Measurements from ENCODE around the gene PCDHA1. TPM values are rescaled to one million over a fixed set of nuclear protein-coding genes. Genes with fewer than 3 reads are reported as not detected.
"Not testable (repeated sequence)": the region's sequence is repeated elsewhere in the genome, so short reads cannot be mapped to it uniquely, and the experiment has no call there.

Gene PCDHA1
- total RNA-seq, 3 donors from 2014 or later (not counting 1 experiment from before 2014, with no cell fraction given) = not detected

- Histone ChIP-seq H3K36me3 (ENCODE audit: control insufficient read depth, insufficient read depth, low read length) (no peaks in the 10 kb centered on the region), H3K9me3 (ENCODE audit: control insufficient read depth, insufficient read depth, low read length) (peaks cover 15% of the 10 kb centered on the region), H3K4me3 (ENCODE audit: low read length) (no peak within 1 kb of the TSS), H3K4me1 (ENCODE audit: control insufficient read depth, insufficient read depth, low read length) (no peaks in the 10 kb centered on the region), H3K27ac (ENCODE audit: low read length) (no peak within 1 kb of the TSS), H3K27me3 (ENCODE audit: control insufficient read depth, insufficient read depth, low read length) (peaks cover 10% of the 10 kb centered on the region)
- 31% methylated on average over 27 of the region's 27 CpGs for WGBS (ENCODE audit: insufficient coverage)
- H3K36me3 Mint-ChIP-seq = peaks cover 20% of the 10 kb centered on the region
- intact Hi-C loops (cut with micrococcal nuclease) = no loop called here
- H3K27ac Mint-ChIP-seq = no peak within 1 kb of the TSS
- peaks cover 3 to 6% of the 10 kb centered on the region in 2 donors for H3K9me3 Mint-ChIP-seq
- no peaks in the 10 kb centered on the region for H3K4me1 Mint-ChIP-seq
- ATAC-seq (no peak), DNase-seq (no peak)
- peaks cover 11 to 19% of the 10 kb centered on the region in 2 donors for H3K27me3 Mint-ChIP-seq (ENCODE audit: low read depth in 2 of 2)
- TF ChIP-seq, protein P1, sequence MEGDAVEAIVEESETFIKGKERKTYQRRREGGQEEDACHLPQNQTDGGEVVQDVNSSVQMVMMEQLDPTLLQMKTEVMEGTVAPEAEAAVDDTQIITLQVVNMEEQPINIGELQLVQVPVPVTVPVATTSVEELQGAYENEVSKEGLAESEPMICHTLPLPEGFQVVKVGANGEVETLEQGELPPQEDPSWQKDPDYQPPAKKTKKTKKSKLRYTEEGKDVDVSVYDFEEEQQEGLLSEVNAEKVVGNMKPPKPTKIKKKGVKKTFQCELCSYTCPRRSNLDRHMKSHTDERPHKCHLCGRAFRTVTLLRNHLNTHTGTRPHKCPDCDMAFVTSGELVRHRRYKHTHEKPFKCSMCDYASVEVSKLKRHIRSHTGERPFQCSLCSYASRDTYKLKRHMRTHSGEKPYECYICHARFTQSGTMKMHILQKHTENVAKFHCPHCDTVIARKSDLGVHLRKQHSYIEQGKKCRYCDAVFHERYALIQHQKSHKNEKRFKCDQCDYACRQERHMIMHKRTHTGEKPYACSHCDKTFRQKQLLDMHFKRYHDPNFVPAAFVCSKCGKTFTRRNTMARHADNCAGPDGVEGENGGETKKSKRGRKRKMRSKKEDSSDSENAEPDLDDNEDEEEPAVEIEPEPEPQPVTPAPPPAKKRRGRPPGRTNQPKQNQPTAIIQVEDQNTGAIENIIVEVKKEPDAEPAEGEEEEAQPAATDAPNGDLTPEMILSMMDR (IDR thresholded peaks at IDR 0.05) = no peak
- no peak within 1 kb of the TSS for H3K4me3 Mint-ChIP-seq
Observed at GRCh38 chr5:140794595-140795258, 8.8 kb downstream of the PCDHA1 start, which contains the start of gene PCDHA2. TSS of gene PCDHA2 (plus strand) at chr5:140794852.

GRCh38 chr5:140795259-140795641 is 9.3 kb downstream of the PCDHA1 start:
- Mint-ChIP-seq H3K9me3 (peaks cover 3 to 6% of the 10 kb centered on the region in 2 donors), H3K4me1 (no peaks in the 10 kb centered on the region), H3K36me3 (peaks cover 20% of the 10 kb centered on the region), H3K27me3 (ENCODE audit: low read depth in 2 of 2) (peaks cover 11 to 19% of the 10 kb centered on the region in 2 donors), H3K27ac (no peak overlapping the region), H3K4me3 (no peak overlapping the region)
- ATAC-seq (no peak), DNase-seq (no peak)
- TF ChIP-seq, protein P1 (IDR thresholded peaks at IDR 0.05) = no peak
- Histone ChIP-seq H3K27me3 (ENCODE audit: control insufficient read depth, insufficient read depth, low read length) (peaks cover 10% of the 10 kb centered on the region), H3K4me1 (ENCODE audit: control insufficient read depth, insufficient read depth, low read length) (no peaks in the 10 kb centered on the region), H3K27ac (ENCODE audit: low read length) (no peak overlapping the region), H3K4me3 (ENCODE audit: low read length) (no peak overlapping the region), H3K36me3 (ENCODE audit: control insufficient read depth, insufficient read depth, low read length) (no peaks in the 10 kb centered on the region), H3K9me3 (ENCODE audit: control insufficient read depth, insufficient read depth, low read length) (peaks cover 15% of the 10 kb centered on the region)
- intact Hi-C loops (cut with micrococcal nuclease) = no loop called here
- 39% methylated on average over 14 of the region's 15 CpGs for WGBS (ENCODE audit: insufficient coverage)

GRCh38 chr5:140796072-140796717 is 10.3 kb downstream of the PCDHA1 start:
- H3K4me1 ChIP-seq (ENCODE audit: control insufficient read depth, insufficient read depth, low read length); H3K27ac Mint-ChIP-seq; intact Hi-C loops (cut with micrococcal nuclease); H3K9me3 Mint-ChIP-seq; H3K4me1 Mint-ChIP-seq; DNase-seq; H3K27ac ChIP-seq (ENCODE audit: low read length); H3K4me3 Mint-ChIP-seq; ATAC-seq; H3K4me3 ChIP-seq (ENCODE audit: low read length); H3K36me3 ChIP-seq (ENCODE audit: control insufficient read depth, insufficient read depth, low read length): not testable (repeated sequence)
- Histone ChIP-seq H3K9me3 (ENCODE audit: control insufficient read depth, insufficient read depth, low read length) (peaks cover 15% of the 10 kb centered on the region), H3K27me3 (ENCODE audit: control insufficient read depth, insufficient read depth, low read length) (peaks cover 16% of the 10 kb centered on the region)
- WGBS (ENCODE audit: insufficient coverage) = 63% methylated on average over 72 of the region's 72 CpGs
- H3K36me3 Mint-ChIP-seq = peaks cover 17% of the 10 kb centered on the region
- H3K27me3 Mint-ChIP-seq (ENCODE audit: low read depth in 2 of 2) = peaks cover 11 to 19% of the 10 kb centered on the region in 2 donors

DNA sequence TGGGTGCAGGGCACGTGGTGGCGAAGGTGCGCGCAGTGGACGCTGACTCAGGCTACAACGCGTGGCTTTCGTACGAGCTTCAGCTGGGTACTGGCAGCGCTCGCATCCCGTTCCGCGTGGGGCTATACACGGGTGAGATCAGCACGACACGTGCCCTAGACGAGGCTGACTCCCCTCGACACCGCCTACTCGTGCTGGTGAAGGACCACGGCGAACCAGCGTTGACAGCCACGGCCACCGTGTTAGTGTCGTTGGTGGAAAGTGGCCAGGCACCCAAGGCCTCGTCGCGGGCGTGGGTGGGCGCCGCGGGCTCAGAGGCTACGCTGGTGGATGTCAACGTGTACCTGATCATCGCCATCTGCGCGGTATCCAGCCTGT is 10.8 kb downstream of the PCDHA1 start:
- Mint-ChIP-seq H3K4me1 (no peaks in the 10 kb centered on the region), H3K27me3 (ENCODE audit: low read depth in 2 of 2) (peaks cover 11 to 19% of the 10 kb centered on the region in 2 donors), H3K9me3 (peaks cover 2 to 3% of the 10 kb centered on the region in 2 donors), H3K36me3 (peaks cover 14% of the 10 kb centered on the region), H3K4me3 (no peak overlapping the region), H3K27ac (no peak overlapping the region)
- TF ChIP-seq, protein P1 (IDR thresholded peaks at IDR 0.05) = no peak
- no peak for DNase-seq
- intact Hi-C loops (cut with micrococcal nuclease) = no loop called here
- Histone ChIP-seq H3K36me3 (ENCODE audit: control insufficient read depth, insufficient read depth, low read length) (no peaks in the 10 kb centered on the region), H3K9me3 (ENCODE audit: control insufficient read depth, insufficient read depth, low read length) (peaks cover 19% of the 10 kb centered on the region), H3K27me3 (ENCODE audit: control insufficient read depth, insufficient read depth, low read length) (peaks cover 17% of the 10 kb centered on the region), H3K27ac (ENCODE audit: low read length) (no peak overlapping the region), H3K4me1 (ENCODE audit: control insufficient read depth, insufficient read depth, low read length) (no peaks in the 10 kb centered on the region), H3K4me3 (ENCODE audit: low read length) (no peak overlapping the region)
- 62% methylated on average over 39 of the region's 39 CpGs for WGBS (ENCODE audit: insufficient coverage)
- ATAC-seq = no peak
